Lower leg skin (tissue), 4 donors: ENCODE data around the gene TRABD2A. TPM values are rescaled to one million over a fixed set of nuclear protein-coding genes. Genes with fewer than 3 reads are reported as not detected.
"Not testable (repeated sequence)": the region's sequence is repeated elsewhere in the genome, so short reads cannot be mapped to it uniquely, and the experiment has no call there.

Experiments used
- DNase-seq, 2 donors: peaks; one replicate each; pipeline ENCODE4 v3.0.0-alpha.2; 2019; ENCODE audit warnings: low spot score in 2 of 2
- H3K4me3 ChIP-seq: fragments of 200-600 bp; sonication (generic); 2 replicates; pipeline ENCODE4 v1.5.1; 2017; ENCODE audit warnings: mild to moderate bottlenecking, low read depth; ENCODE audit not compliant: poor library complexity, severe bottlenecking
- POLR2A ChIP-seq, 2 donors: fragments of 450-650 bp; IDR thresholded peaks; one replicate each; pipeline ENCODE4 v1.6.1; 2016 to 2017; ENCODE audit warnings: antibody characterized with exemption in 2 of 2, mild to moderate bottlenecking in 1 of 2, moderate library complexity in 1 of 2
- WGBS, 2 donors: methylation state at CpG; one replicate each; pipeline ENCODE4 v1.1.5; 2018; 5-methylcytosine and 5-hydroxymethylcytosine counted together
- intact Hi-C: fragments of 100-400 bp; cut with DNase I; formaldehyde crosslinking; loops from one replicate; pipeline ENCODE4 v1.15.0; 2023; ENCODE audit warnings: low total_unique reads
- total RNA-seq, 4 donors: library from RNA; depleted of rRNA; stranded (reverse); fragments of >200 nt; gene quantifications; one replicate each; pipeline ENCODE4 v1.1.0, GENCODE V29; 2016
- TF ChIP-seq, protein P1 (sequence below), 3 donors: fragments of 450-650 bp; IDR thresholded peaks; one replicate each; pipeline ENCODE4 v1.5.1; 2016; ENCODE audit warnings: antibody characterized with exemption in 3 of 3, mild to moderate bottlenecking in 3 of 3, moderate library complexity in 2 of 3

The TRABD2A gene
- total RNA-seq, 4 donors from 2014 or later, result 0.17 to 2.1 (median 1.5) TPM; not detected in 1

DNA sequence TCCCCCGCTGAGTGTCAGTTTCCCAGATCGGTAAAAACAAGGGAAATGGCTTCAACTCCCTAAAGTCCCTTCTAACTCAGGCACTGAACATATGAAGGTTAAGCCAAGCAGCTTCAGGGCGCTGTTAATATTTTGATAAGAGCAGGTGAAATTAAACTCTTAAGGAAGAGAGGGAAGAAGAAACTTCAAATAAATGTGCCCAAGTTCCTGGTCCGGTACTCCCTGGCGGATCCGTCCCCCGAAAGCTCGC is 564 bp downstream of the TRABD2A start:
- DNase-seq, result no peak
- H3K4me3 ChIP-seq, result peak overlapping the region; percentile 34
- TF ChIP-seq, protein P1, sequence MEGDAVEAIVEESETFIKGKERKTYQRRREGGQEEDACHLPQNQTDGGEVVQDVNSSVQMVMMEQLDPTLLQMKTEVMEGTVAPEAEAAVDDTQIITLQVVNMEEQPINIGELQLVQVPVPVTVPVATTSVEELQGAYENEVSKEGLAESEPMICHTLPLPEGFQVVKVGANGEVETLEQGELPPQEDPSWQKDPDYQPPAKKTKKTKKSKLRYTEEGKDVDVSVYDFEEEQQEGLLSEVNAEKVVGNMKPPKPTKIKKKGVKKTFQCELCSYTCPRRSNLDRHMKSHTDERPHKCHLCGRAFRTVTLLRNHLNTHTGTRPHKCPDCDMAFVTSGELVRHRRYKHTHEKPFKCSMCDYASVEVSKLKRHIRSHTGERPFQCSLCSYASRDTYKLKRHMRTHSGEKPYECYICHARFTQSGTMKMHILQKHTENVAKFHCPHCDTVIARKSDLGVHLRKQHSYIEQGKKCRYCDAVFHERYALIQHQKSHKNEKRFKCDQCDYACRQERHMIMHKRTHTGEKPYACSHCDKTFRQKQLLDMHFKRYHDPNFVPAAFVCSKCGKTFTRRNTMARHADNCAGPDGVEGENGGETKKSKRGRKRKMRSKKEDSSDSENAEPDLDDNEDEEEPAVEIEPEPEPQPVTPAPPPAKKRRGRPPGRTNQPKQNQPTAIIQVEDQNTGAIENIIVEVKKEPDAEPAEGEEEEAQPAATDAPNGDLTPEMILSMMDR (IDR thresholded peaks at IDR 0.05), result no peak
- TF ChIP-seq POLR2A (IDR thresholded peaks at IDR 0.05), result no peak
- WGBS, 2 donors, result 1% methylated on average over 8 of the region's 8 CpGs
- intact Hi-C loops, result loop anchor here (10.0 kb wide), 1 partner anchor 386 kb away; no protein-coding TSS in a partner anchor

DNA sequence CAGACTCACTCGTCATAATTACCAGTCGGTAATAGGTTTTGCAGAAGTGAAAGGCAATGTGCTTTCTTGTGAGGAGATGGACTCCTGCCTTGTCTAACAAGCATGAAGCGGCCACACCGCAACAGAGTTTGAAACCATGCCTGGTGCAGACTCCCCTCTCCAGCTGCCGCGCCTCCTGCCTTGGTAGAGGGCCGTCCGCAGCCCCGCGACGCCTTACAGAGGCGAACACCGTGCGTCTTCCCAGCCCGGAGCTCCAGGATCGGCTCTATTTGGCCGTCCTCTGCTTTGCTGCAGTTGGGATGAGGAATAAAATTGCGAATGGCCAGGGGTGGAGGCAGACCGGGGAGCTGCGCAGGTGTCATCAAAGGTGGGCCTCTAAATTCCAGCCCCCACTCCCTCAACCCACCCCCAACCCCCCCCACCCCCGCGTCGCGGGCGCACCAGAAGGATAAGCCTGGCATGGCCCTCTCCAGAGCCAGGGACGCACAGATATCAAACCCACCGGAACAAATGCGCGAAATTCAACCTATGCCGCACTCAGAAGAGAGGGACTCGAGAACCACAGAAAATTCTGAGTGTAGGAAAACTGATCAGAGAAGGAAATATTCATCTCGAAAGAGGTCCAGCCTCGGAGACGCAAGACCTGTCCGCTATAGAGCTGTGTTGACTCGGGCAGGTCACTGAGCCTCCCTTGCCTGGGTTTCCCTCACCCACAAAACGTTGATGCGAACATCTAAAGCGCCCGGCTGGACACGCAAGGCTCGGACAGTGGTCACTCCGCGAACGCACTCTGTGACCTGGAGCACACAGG is 1.1 kb downstream of the TRABD2A start:
- TF ChIP-seq POLR2A (IDR thresholded peaks at IDR 0.05), result no peak
- TF ChIP-seq, protein P1 (IDR thresholded peaks at IDR 0.05), result no peak
- 7 to 9% methylated on average over 37 to 44 of the region's 45 CpGs for WGBS, 2 donors
- intact Hi-C loops, result loop anchor here (10.0 kb wide), 1 partner anchor 385 kb away; no protein-coding TSS in a partner anchor
- peak in 1 of 2 donors; percentile 84 for DNase-seq
- H3K4me3 ChIP-seq, result peak overlapping the region; percentile 34

DNA sequence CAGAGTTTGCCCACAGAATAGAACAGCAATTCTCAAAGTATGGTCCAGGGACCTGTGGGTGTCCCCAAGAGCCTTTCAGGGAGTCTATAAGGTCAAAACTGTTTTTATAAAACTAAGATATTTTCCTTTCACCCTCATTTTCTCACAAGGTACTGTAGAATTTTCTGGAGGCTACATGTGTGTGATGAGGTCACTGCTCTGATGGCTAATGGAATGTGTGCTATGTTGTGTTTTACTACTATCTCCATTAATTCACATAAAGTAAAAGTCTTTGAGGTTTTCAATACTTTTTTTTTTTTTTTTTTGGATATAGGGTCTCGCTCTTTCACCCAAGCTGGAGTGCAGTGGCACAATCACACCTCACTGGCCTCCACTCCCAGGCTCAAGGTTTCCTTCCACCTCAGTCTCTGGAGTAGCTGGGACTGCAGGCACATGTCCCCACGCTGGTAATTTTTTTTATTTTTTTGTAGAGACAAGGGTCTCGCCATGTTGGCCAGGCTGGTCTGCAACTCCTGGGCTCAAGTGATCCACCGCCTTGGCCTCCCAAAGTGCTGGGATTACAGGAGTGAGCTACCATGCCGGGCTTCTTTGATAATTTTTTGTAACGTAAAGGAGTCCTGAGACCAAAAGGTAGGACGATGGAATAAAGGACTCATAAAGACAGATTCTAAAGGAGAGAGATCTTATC is 1.8 kb downstream of the TRABD2A start:
- no peak overlapping the region for H3K4me3 ChIP-seq
- WGBS, 2 donors, result 74 to 76% methylated on average over 7 of the region's 7 CpGs
- no peak for TF ChIP-seq POLR2A (IDR thresholded peaks at IDR 0.05)
- TF ChIP-seq, protein P1 (IDR thresholded peaks at IDR 0.05), result no peak
- intact Hi-C loops, result no loop called here
- peak in 1 of 2 donors; percentile 43 for DNase-seq

DNA sequence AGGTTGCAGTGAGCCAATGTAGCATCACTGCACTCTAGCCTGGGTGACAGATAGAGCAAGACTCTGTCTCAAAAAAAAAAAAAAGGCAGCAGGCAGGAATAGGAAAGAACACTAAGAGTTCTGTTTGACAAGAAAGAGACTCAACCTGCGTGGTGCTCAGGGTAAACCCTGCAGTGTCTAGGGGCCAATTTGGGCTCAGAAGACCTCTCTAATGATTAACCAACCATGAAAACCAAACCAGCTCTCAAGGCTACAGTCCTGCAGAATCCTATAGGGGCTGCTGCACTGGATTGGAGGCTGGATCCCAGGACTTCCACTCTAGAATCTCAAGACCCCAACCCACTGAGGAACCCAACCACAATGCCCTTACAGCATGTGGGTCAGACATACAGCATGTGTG is 2.4 kb downstream of the TRABD2A start:
- DNase-seq, result no peak
- intact Hi-C loops, result no loop called here
- whole genome bisulfite sequencing, 2 donors, result 70 to 71% methylated on average over 1 of the region's 1 CpG
- no peak overlapping the region for H3K4me3 ChIP-seq
- TF ChIP-seq, protein P1 (IDR thresholded peaks at IDR 0.05), result no peak
- TF ChIP-seq POLR2A (IDR thresholded peaks at IDR 0.05), result no peak

DNA sequence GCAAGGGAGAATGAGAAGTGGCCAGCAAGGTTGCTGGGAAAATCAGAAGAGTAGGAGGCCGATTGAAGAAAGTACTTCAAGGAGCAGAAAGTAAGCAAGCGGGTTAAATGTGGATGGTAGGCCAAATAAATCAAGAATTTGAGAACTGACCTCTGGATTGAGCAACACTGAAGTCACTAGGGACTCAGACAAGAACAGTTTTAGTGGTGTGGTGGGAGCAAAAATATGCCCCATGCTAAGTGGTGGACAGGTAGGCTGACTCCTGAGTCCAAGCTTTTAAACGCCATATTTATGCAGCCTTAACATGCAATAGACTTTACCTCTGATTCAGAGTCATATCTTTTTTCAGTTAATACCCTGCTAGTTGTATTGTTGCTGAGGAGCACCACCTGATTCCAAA is 4.5 kb downstream of the TRABD2A start:
- WGBS, 2 donors, result 77 to 92% methylated on average over 3 of the region's 3 CpGs
- H3K4me3 ChIP-seq, result no peak overlapping the region
- no peak for DNase-seq
- intact Hi-C loops, result no loop called here
- TF ChIP-seq, protein P1 (IDR thresholded peaks at IDR 0.05), result no peak
- TF ChIP-seq POLR2A (IDR thresholded peaks at IDR 0.05), result no peak

DNA sequence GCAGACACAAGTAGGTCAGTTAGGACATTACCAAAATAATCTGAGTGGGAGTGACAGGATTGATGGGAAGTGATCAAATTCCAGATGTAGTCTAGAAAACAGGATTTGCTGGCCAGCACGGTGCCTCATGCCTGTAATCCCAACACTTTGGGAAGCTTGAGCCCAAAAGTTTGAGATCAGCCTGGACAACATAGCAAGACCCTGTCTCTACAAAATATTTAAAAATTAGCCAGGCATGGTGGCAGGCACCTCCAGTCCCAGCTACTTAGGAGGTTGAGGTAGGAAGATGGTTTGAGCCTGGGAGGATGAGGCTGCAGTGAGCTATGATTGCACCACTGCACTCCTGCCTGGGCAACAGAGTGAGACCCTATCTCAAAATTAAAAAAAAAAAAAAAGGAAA is 5.3 kb downstream of the TRABD2A start:
- DNase-seq, result peak in 1 of 2 donors; percentile 48
- intact Hi-C loops, H3K4me3 ChIP-seq: not testable (repeated sequence)
- 77 to 87% methylated on average over 1 of the region's 1 CpG for WGBS, 2 donors
